Neural cell (in vitro differentiated cells): ENCODE results near the gene RSU1.

ENCODE experiments used
- EP300 ChIP-seq: fragments of 450-650 bp; conservative IDR thresholded peaks from 2 replicates; pipeline ENCODE4 v1.6.1; 2014; ENCODE audit warnings: antibody characterized with exemption, mild to moderate bottlenecking, moderate library complexity; ENCODE audit not compliant: poor library complexity, severe bottlenecking
- EZH2 ChIP-seq: fragments of 200-600, 300-800 bp; shearing (Covaris generic), sonication (generic); IDR thresholded peaks from 2 replicates; pipeline ENCODE4 v1.6.1; 2014; ENCODE audit warnings: antibody characterized with exemption, low read length, borderline replicate concordance, mild to moderate bottlenecking; ENCODE audit not compliant: insufficient read depth, poor library complexity, severe bottlenecking
- MXI1 ChIP-seq: fragments of 450-650 bp; conservative IDR thresholded peaks from 2 replicates; pipeline ENCODE4 v1.6.1; 2014; ENCODE audit warnings: antibody characterized with exemption, mild to moderate bottlenecking; ENCODE audit not compliant: poor library complexity, severe bottlenecking
- POLR2AphosphoS5 ChIP-seq: IDR thresholded peaks from 2 replicates; pipeline ENCODE4 v1.6.1; 2012
- RAD21 ChIP-seq: fragments of 450-650 bp; conservative IDR thresholded peaks from 2 replicates; pipeline ENCODE4 v1.6.1; 2014; ENCODE audit warnings: antibody characterized with exemption, mild to moderate bottlenecking, moderate library complexity
- SMC3 ChIP-seq: fragments of 450-650 bp; conservative IDR thresholded peaks from 2 replicates; pipeline ENCODE4 v1.6.1; 2014; ENCODE audit warnings: antibody characterized with exemption, mild to moderate bottlenecking, moderate library complexity; ENCODE audit not compliant: poor library complexity
- TAF1 ChIP-seq: IDR thresholded peaks from 2 replicates; pipeline ENCODE4 v1.6.1; 2012; ENCODE audit warnings: low read depth
- TF ChIP-seq, protein P1 (sequence below): fragments of 450-650 bp; IDR thresholded peaks from 2 replicates; pipeline ENCODE4 v1.5.1; 2014; ENCODE audit warnings: antibody characterized with exemption, mild to moderate bottlenecking, moderate library complexity; ENCODE audit not compliant: poor library complexity, severe bottlenecking
- TF ChIP-seq, protein P2 (sequence below): IDR thresholded peaks from 2 replicates; pipeline ENCODE4 v1.6.1; 2012; ENCODE audit warnings: borderline replicate concordance

DNA sequence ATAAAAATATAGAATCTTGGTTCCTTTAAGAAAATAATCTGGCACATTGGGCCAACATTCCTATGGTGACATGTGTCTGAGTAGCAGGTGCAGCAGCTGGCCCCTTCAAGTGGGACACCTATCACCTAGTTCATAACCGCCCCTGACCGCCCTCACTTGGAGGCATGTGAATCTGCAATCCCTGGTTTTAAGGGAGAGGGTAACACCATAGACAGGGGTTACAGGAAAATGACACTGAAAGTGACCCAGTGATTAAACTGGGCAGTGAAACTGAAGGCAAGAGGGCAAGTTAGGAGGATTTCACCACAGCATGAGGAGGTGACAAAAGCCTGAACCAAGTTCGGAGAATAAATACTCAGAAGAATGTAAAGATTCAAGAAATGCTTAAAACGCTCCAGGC, 1.1 kb downstream of the RSU1 start:
- TF ChIP-seq SMC3 (no peak), EP300 (no peak), POLR2AphosphoS5 (no peak), EZH2 (no peak), TAF1 (no peak), MXI1 (no peak), RAD21 (no peak)
- TF ChIP-seq, protein P1, sequence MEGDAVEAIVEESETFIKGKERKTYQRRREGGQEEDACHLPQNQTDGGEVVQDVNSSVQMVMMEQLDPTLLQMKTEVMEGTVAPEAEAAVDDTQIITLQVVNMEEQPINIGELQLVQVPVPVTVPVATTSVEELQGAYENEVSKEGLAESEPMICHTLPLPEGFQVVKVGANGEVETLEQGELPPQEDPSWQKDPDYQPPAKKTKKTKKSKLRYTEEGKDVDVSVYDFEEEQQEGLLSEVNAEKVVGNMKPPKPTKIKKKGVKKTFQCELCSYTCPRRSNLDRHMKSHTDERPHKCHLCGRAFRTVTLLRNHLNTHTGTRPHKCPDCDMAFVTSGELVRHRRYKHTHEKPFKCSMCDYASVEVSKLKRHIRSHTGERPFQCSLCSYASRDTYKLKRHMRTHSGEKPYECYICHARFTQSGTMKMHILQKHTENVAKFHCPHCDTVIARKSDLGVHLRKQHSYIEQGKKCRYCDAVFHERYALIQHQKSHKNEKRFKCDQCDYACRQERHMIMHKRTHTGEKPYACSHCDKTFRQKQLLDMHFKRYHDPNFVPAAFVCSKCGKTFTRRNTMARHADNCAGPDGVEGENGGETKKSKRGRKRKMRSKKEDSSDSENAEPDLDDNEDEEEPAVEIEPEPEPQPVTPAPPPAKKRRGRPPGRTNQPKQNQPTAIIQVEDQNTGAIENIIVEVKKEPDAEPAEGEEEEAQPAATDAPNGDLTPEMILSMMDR: no peak
- TF ChIP-seq, protein P2, sequence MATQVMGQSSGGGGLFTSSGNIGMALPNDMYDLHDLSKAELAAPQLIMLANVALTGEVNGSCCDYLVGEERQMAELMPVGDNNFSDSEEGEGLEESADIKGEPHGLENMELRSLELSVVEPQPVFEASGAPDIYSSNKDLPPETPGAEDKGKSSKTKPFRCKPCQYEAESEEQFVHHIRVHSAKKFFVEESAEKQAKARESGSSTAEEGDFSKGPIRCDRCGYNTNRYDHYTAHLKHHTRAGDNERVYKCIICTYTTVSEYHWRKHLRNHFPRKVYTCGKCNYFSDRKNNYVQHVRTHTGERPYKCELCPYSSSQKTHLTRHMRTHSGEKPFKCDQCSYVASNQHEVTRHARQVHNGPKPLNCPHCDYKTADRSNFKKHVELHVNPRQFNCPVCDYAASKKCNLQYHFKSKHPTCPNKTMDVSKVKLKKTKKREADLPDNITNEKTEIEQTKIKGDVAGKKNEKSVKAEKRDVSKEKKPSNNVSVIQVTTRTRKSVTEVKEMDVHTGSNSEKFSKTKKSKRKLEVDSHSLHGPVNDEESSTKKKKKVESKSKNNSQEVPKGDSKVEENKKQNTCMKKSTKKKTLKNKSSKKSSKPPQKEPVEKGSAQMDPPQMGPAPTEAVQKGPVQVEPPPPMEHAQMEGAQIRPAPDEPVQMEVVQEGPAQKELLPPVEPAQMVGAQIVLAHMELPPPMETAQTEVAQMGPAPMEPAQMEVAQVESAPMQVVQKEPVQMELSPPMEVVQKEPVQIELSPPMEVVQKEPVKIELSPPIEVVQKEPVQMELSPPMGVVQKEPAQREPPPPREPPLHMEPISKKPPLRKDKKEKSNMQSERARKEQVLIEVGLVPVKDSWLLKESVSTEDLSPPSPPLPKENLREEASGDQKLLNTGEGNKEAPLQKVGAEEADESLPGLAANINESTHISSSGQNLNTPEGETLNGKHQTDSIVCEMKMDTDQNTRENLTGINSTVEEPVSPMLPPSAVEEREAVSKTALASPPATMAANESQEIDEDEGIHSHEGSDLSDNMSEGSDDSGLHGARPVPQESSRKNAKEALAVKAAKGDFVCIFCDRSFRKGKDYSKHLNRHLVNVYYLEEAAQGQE: no peak
